GM19351 (cell line): ENCODE measurements around the gene ACTRT2.

ENCODE experiments used
- ATAC-seq: cut with Tn5 transposase; IDR thresholded peaks from one replicate; pipeline ENCODE4 v1.9.1; 2021; ENCODE audit warnings: mild to moderate bottlenecking, moderate library complexity; ENCODE audit not compliant: unreplicated experiment

The ACTRT2 gene

GRCh38 chr1:3015744-3016143 lies 5.5 kb upstream of the ACTRT2 start:
- no peak for ATAC-seq

- no peak for ATAC-seq
These were observed 4.4 kb upstream of the ACTRT2 start for GRCh38 chr1:3016641-3017439.

GRCh38 chr1:3017440-3018050 lies 3.7 kb upstream of the ACTRT2 start:
- ATAC-seq, result no peak

- no peak for ATAC-seq
These were observed 3.2 kb upstream of the ACTRT2 start for GRCh38 chr1:3018051-3018471.

- no peak for ATAC-seq
These were observed 2.7 kb upstream of the ACTRT2 start for GRCh38 chr1:3018576-3018975.

GRCh38 chr1:3019007-3019515 lies 2.2 kb upstream of the ACTRT2 start:
- ATAC-seq, result no peak

- ATAC-seq, result no peak
These were observed 1.7 kb upstream of the ACTRT2 start for GRCh38 chr1:3019516-3020051.

GRCh38 chr1:3020263-3020909 lies 881 bp upstream of the ACTRT2 start:
- no peak for ATAC-seq

- ATAC-seq, result no peak
These were observed 634 bp downstream of the ACTRT2 start for GRCh38 chr1:3021801-3022401.

DNA sequence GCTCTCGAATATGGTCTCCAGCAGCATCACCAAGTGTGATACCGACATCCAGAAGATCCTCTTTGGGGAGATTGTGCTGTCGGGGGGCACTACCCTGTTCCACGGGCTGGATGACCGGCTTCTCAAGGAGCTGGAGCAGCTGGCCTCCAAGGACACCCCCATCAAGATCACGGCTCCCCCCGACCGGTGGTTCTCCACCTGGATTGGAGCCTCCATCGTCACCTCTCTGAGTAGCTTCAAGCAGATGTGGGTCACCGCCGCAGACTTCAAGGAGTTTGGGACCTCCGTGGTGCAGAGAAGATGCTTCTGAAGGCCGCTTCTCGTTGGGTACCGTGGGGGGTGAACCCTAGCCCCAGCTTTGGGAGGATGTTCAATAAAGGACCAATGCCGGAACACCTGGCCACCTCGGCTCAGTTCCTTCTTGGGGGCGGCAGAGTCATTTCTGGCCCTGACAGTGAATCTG lies 1.3 kb downstream of the ACTRT2 start:
- no peak for ATAC-seq

GRCh38 chr1:3022976-3023375 lies 1.7 kb downstream of the ACTRT2 start:
- no peak for ATAC-seq

DNA sequence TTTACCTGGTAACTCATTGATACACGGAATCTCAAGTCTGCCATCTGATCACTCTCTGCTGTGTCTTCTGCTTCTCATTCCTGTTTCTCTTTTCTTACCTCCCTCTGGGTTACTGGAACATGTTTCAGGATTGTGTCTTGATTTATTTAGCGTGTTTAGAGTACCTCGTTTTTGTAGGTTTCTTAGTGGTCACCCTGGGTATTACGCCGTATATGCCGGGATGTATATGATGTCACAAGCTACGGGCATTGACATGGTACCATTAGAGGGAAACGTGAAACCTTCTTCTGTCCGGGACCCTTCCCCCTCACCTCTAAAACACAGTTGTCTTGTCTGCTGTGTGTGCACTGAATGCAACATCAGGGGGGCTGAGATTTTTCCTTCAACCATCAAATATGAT lies 2.8 kb downstream of the ACTRT2 start:
- no peak for ATAC-seq

- no peak for ATAC-seq
These were observed 3.3 kb downstream of the ACTRT2 start for GRCh38 chr1:3024588-3024987.

DNA sequence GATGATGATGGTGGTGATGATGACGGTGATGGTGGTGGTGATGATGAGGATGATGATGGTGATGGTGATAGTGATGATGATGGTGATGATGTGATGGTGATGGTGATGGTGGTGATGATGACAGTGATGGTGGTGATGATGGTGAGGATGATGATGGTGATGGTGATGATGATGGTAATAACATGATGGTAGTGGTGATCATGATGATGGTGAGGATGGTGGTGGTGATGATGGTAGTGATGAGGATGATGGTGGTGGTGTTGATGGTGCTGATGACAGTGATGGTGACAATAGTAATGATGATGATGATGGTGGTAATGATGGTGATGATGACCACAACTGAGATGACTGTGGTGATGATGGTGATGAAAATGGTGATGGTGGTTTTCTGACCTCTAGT lies 4.9 kb downstream of the ACTRT2 start:
- no peak for ATAC-seq

DNA sequence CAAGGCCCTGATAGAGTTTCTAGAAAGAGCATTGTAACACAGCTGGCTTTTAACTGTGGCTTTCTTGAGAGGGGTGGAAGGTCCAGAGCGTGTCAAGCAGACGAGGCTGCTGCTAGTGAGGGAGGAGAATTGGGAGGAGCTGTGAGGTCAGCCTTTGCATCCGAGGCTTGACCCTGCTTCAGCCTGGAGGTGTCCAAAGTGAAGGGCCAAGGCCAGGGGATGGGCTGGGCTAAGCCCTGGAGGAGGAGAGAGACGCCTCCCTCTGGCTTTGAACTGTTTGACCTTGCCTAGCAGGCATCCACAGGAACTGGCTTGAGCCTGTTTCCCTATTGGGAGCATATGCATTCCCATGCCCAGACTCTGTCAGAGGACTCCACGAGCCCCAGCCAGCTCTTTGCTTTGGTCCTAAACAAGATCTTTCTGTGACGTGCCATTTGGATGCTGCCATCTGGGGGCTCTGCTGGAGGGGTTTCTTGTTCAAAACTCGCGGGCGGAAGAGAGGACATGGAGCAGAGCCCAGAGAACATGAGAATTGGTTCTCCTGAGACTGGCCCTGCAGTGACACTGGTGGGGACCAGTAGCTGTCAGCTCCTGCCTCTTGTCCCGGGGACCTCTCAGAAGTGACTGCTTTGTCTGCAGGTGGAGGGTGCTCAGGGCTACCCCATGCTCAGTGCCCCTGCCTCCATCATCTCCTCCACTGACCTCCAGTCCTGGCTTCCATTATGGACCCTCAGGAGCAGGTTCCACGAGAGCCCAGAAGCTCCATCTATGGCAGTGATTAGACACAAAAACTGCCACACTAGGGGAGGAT lies 5.5 kb downstream of the ACTRT2 start:
- no peak for ATAC-seq

DNA sequence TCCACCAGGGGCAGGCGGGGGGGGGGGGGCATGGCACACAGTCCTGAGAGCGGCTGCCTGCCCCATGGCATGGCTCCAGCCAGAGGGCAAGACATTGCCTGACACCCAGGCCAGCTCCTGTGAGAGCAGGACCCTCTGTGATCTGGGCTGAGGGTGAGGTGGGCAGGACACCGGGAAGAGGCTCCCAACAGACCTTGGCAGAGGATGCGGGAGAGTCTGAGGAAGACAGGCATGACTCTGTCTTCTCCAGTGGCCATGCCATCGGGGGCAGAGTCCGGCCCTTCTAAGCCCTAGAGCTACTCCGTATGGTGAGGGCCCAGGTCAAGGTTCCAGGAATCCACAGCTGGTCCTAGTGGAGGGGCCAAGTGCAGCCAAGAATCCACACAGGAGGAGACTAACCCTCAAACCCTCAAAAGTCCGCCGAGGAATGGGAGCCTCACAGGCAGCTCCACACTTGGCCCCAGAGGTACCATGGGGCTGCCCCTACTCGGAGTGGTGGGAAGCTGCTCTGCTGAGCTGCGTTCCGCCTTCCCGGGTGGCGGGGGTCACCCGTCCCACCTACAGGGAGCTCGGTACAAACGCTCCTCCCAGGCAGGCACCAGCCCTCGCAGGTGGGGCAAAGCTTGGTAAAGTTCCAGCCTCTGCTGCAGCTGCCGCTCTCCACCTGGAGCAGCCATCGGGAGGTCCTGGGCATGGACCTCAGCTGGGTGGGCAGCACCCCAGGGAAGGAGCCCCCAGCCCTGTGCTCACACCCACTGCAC lies 6.5 kb downstream of the ACTRT2 start:
- ATAC-seq, result no peak

DNA sequence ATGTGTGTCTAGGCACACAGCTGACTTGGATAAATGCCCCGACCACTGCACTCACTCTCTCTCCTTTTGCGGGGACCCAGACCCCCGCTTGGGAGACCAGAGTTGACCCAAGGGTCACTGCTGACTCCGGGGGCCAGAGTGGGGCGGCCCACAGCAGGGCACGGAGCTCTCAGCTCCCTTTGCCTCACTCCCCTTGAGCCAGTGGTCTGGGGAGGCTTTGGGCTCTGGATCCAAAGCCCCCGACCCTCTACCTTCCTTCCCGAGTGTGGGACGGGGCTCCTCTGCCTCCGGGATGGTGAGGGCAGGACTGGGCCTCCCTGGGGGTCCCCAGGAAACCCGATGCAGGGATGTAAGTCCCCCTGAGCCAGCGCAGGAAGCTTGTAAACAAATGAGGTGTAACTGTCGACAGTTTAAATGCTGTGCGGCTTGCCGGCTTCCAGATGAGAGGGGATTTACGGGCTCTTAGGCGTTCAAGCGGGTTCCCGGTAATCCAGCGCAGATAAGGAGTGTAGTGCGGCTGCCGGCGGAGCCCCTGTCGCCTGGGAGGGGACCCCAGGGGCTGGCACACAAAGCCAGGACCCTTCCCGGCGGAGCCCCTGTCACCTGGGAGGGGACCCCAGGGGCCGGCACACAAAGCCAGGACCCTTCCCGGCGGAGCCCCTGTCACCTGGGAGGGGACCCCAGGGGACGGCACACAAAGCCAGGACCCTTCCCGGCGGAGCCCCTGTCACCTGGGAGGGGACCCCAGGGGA lies 7.4 kb downstream of the ACTRT2 start:
- no peak for ATAC-seq

GRCh38 chr1:3029481-3029961 lies 8.3 kb downstream of the ACTRT2 start:
- no peak for ATAC-seq
